Measurements from ENCODE around the gene SLC6A11. TPM values are rescaled to one million over a fixed set of nuclear protein-coding genes. Genes with fewer than 3 reads are reported as not detected.

The SLC6A11 gene
- total RNA-seq, 1 experiment from 2014 or later: 1.5 TPM

- Mint-ChIP-seq H3K4me1 (peaks cover 17 to 23% of the 10 kb centered on the region in 2 experiments), H3K4me3 (no peak overlapping the region; a peak in 2 of 5 replicates), H3K27me3 (ENCODE audit: low read depth) (peaks cover 27% of the 10 kb centered on the region), H3K36me3 (ENCODE audit: insufficient read depth in 1 of 3, low read depth in 3 of 3) (no peaks in the 10 kb centered on the region; a peak in 1 of 7 replicates), H3K9me3 (no peaks in the 10 kb centered on the region), H3K27ac (peak overlapping the region in 1 of 3 experiments; percentile 45; a peak in 1 of 7 replicates)
- peak overlapping the region; percentile 66 for H3K18ac ChIP-seq (ENCODE audit: insufficient read length, low read depth, low read length)
- H2BK15ac ChIP-seq (ENCODE audit: low read depth, low read length): no peak overlapping the region
- H3K14ac ChIP-seq (ENCODE audit: insufficient read depth, low read length): peak overlapping the region; percentile 77
- no peak overlapping the region for H3K9ac ChIP-seq (ENCODE audit: extremely low read depth, insufficient read length, low read length)
- no CpG with 5 or more reads among the region's 10 CpGs for WGBS (ENCODE audit: extremely low coverage, insufficient read length, low lambda C conversion rate)
- H3K23ac ChIP-seq (ENCODE audit: insufficient read length, low read depth, low read length): no peak overlapping the region
- H2BK12ac ChIP-seq (ENCODE audit: insufficient read length, low read depth, low read length): no peak overlapping the region
- no peak overlapping the region for H3T11ph ChIP-seq (ENCODE audit: low read length)
- no peak overlapping the region for H2BK5ac ChIP-seq (ENCODE audit: insufficient read length, low read length)
- DNase-seq: peak; percentile 58
- H3K4ac ChIP-seq (ENCODE audit: low read depth, low read length): no peak overlapping the region
- H2BK120ac ChIP-seq (ENCODE audit: low read depth, low read length, poor library complexity, severe bottlenecking): no peak overlapping the region
- no peak overlapping the region for H2AK5ac ChIP-seq (ENCODE audit: insufficient read length, low read length)
- peaks cover 8% of the 10 kb centered on the region; the same call in 1 of the 2 replicates for H3K4me1 ChIP-seq (ENCODE audit: insufficient read depth, low read length)
- H2BK20ac ChIP-seq (ENCODE audit: low read depth, low read length, poor library complexity, severe bottlenecking): no peak overlapping the region
- H3K23me2 ChIP-seq (ENCODE audit: insufficient read length, low read depth, low read length, poor library complexity, severe bottlenecking): no peaks in the 10 kb centered on the region
- no peaks in the 10 kb centered on the region for H3K9me3 ChIP-seq (ENCODE audit: control insufficient read depth, low read depth, low read length)
- peak overlapping the region; percentile 29 for H3K4me2 ChIP-seq (ENCODE audit: insufficient read depth, insufficient read length, low read length)
- no peaks in the 10 kb centered on the region for H4K20me1 ChIP-seq (ENCODE audit: control insufficient read depth, insufficient read depth, insufficient read length)
- no peak for TF ChIP-seq CTCF (conservative IDR thresholded peaks at IDR 0.05)
- H4K5ac ChIP-seq (ENCODE audit: insufficient read length, low read depth, low read length): peak overlapping the region; percentile 22
- no peak overlapping the region for H3K56ac ChIP-seq (ENCODE audit: insufficient read length, low read depth, low read length)
- no peak overlapping the region for H4K8ac ChIP-seq (replicated peaks; ENCODE audit: insufficient read length, low read depth, low read length)
- H2AFZ ChIP-seq (ENCODE audit: low read length): no peak overlapping the region
- H3K79me2 ChIP-seq (ENCODE audit: insufficient read depth, low read length): no peaks in the 10 kb centered on the region
- no peaks in the 10 kb centered on the region for H3K79me1 ChIP-seq (ENCODE audit: insufficient read depth, low read depth, low read length, poor library complexity, severe bottlenecking)
- H4K91ac ChIP-seq (ENCODE audit: insufficient read length, low read depth, low read length): no peak overlapping the region
- no peaks in the 10 kb centered on the region for H3K27me3 ChIP-seq (ENCODE audit: insufficient read depth, low read length)
- no peak overlapping the region for H3K27ac ChIP-seq (ENCODE audit: insufficient read length, low read depth, low read length)
Observed at GRCh38 chr3:10977892-10978510, 162.0 kb downstream of the SLC6A11 start.
